Upper lobe of right lung (tissue), 1 donor: ENCODE results near the gene ST7L. TPM values are rescaled to one million over a fixed set of nuclear protein-coding genes. Genes with fewer than 3 reads are reported as not detected.

ENCODE experiments used
- ATAC-seq: fragments of 200-7000 bp; cut with Tn5 transposase; one replicate; pipeline ENCODE4 v1.9.1; 2020; ENCODE audit warnings: mild to moderate bottlenecking, moderate library complexity
- DNase-seq: peaks from one replicate; pipeline ENCODE4 v3.0.0-alpha.2; 2020
- H3K27ac ChIP-seq: fragments of 200-600 bp; one replicate; pipeline ENCODE4 v1.8.0; 2022
- H3K27me3 ChIP-seq: fragments of 200-600 bp; one replicate; pipeline ENCODE4 v1.8.0; 2022; ENCODE audit warnings: mild to moderate bottlenecking
- H3K36me3 ChIP-seq: fragments of 200-600 bp; one replicate; pipeline ENCODE4 v1.8.0; 2022
- H3K4me1 ChIP-seq: fragments of 200-600 bp; one replicate; pipeline ENCODE4 v1.8.0; 2022
- H3K4me3 ChIP-seq: fragments of 200-600 bp; one replicate; pipeline ENCODE4 v1.8.0; 2022; ENCODE audit warnings: mild to moderate bottlenecking
- H3K9me3 ChIP-seq: fragments of 200-600 bp; one replicate; pipeline ENCODE4 v1.8.0; 2022
- intact Hi-C: fragments of 100-400 bp; cut with DNase I; formaldehyde crosslinking; loops from one replicate; pipeline ENCODE4 v1.11.0; 2022
- total RNA-seq: library from RNA; stranded (reverse); fragmentation: NEBNext Ultra II Directional; extraction: Animal tissue kit (Norgen Biotek cat#: 25700); gene quantifications from one replicate; pipeline ENCODE4 v1.2.1, GENCODE V29; 2021
- TF ChIP-seq, protein P1 (sequence below): fragments of 200-600 bp; IDR thresholded peaks from one replicate; pipeline ENCODE4 v1.8.0; 2022; ENCODE audit warnings: antibody characterized with exemption
- donor health status: DM: no; HTN: yes; CAD: no; lungs with severe emphysema.

ST7L gene
- total RNA-seq, 1 donor from 2014 or later: 27.2 TPM

DNA sequence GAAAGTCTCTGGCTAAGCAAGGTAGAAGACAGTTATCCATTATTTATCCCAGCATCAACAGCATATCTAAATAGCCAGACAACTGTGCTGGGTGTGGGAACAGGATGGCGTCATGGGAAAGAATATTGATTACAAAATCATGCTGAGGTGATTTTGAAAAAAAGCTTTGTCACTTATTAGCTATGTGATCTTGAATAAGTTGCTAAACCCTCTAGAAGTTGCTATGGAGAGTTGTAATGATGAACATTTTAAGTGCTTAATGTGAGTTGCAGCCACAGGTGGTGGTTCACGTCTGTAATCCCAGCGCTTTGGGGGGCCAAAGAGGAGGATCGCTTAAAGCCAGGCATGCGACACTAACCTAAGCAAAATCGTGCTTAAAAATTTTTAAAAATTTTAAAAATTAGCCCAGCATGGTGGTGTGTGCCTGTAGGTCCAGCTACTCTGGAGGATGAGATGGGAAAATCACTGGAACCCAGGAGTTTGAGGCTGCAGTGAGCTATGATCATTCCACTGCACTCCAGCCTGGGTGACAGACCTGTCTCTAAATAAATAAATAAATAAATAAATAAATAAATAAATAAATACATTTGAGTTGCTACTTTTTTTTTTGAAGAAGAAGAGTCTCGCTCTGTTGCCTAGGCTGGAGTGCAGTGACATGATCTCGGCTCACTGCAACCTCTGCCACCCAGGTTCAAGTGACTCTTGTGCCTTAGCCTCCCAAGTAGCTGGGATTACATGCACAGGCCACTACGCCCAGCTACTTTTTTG is 76.6 kb downstream of the ST7L start:
- Histone ChIP-seq H3K9me3 (no peaks in the 10 kb centered on the region), H3K4me3 (no peak overlapping the region), H3K27ac (no peak overlapping the region), H3K4me1 (no peaks in the 10 kb centered on the region), H3K27me3 (no peaks in the 10 kb centered on the region), H3K36me3 (peaks cover 17% of the 10 kb centered on the region)
- intact Hi-C loops: no loop called here
- ATAC-seq (no peak), DNase-seq (no peak)
- TF ChIP-seq, protein P1, sequence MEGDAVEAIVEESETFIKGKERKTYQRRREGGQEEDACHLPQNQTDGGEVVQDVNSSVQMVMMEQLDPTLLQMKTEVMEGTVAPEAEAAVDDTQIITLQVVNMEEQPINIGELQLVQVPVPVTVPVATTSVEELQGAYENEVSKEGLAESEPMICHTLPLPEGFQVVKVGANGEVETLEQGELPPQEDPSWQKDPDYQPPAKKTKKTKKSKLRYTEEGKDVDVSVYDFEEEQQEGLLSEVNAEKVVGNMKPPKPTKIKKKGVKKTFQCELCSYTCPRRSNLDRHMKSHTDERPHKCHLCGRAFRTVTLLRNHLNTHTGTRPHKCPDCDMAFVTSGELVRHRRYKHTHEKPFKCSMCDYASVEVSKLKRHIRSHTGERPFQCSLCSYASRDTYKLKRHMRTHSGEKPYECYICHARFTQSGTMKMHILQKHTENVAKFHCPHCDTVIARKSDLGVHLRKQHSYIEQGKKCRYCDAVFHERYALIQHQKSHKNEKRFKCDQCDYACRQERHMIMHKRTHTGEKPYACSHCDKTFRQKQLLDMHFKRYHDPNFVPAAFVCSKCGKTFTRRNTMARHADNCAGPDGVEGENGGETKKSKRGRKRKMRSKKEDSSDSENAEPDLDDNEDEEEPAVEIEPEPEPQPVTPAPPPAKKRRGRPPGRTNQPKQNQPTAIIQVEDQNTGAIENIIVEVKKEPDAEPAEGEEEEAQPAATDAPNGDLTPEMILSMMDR: no peak

DNA sequence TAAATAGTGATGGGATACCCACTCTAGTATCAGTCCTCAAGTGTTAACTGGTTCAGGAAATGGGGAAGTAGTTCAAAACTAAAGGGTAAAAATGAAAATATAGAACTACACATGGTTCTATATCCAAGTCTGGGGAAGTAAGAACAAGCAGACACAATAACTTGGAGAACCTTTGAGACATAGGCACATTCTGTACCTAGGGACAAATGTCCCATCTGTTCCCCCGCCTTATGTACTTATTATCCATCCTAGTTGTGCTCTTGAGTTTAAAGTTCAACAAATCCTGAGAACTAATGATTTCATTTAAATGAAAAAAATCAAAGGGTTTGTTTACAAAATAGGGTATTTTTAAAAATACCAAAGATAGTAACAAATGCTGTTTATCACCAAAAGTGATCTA is 77.6 kb downstream of the ST7L start:
- H3K4me3 ChIP-seq: no peak overlapping the region
- DNase-seq: no peak
- H3K27ac ChIP-seq: no peak overlapping the region
- ATAC-seq: no peak
- H3K4me1 ChIP-seq: no peaks in the 10 kb centered on the region
- H3K36me3 ChIP-seq: peaks cover 16% of the 10 kb centered on the region
- intact Hi-C loops: no loop called here
- no peaks in the 10 kb centered on the region for H3K9me3 ChIP-seq
- H3K27me3 ChIP-seq: no peaks in the 10 kb centered on the region
- TF ChIP-seq, protein P1: no peak

DNA sequence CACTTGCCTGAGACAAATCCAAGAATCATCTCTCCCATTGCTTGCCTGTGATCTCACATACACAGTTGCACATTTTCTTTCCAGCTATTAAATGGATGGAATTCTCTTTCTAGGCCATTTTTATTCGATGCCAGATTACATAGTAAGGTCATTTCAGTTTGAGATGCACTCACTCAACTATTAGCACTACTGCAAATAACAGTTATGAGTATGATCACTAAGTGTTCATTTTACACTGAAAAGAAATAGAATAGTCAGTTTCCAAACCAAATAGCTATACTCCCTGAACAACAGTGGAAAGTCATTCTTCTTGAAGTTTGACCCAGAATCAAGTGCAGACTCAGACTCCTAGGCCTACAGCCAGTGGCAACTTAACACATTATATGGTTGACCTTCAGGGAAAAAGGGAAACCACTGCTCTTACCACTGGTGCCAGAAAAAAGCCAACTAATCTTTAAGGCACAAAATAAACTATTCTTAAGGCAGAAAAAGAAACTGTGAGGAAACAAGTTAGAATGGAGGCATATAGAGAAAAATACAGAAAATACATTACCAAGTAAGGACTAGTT is 78.6 kb downstream of the ST7L start:
- Histone ChIP-seq H3K36me3 (peaks cover 16% of the 10 kb centered on the region), H3K27me3 (no peaks in the 10 kb centered on the region), H3K9me3 (no peaks in the 10 kb centered on the region), H3K27ac (no peak overlapping the region), H3K4me1 (no peaks in the 10 kb centered on the region), H3K4me3 (no peak overlapping the region)
- no peak for DNase-seq
- no peak for ATAC-seq
- intact Hi-C loops: no loop called here
- TF ChIP-seq, protein P1: no peak

DNA sequence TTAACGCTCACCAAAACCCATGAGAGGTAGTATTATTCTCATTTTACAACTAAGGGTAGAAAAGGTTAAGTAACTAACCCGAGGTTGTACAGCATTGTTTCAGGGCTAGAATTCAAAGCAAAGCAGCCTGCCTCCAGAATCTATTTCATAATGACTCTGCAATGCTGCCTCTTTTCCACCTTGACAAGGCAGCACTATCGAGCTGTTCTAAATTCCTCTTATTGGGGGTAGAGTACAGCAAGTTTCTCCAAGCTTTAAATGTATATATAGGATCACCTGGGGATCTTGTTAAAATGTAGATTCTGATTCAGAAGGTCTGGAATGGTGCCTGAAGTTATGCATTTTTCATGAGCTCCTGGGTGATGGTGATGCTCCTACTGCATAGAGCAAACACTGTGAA is 80.1 kb downstream of the ST7L start:
- Histone ChIP-seq H3K27me3 (no peaks in the 10 kb centered on the region), H3K27ac (no peak overlapping the region)
- intact Hi-C loops: no loop called here

DNA sequence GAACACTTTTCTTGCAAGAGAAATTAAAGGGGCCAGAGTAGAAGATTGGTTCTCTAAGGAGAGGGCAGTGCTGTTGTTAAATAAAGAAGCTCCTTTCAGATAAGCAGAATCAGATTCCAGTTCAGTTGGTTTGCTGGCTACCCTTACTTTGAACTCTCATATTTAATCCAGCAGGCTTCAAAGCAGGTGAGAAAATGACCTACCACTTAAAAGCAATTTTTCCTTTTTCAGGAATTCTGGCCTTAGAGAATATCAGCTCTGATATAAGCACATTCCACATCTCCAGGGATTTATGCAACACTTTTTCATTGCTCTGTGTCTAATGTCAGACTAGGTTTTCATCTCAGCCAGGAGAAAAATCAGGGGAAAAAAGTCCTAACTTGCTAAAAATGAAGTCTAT is 81.5 kb downstream of the ST7L start:
- Histone ChIP-seq H3K27me3 (no peaks in the 10 kb centered on the region), H3K4me3 (no peak overlapping the region), H3K9me3 (no peaks in the 10 kb centered on the region), H3K36me3 (peaks cover 16% of the 10 kb centered on the region), H3K27ac (no peak overlapping the region), H3K4me1 (no peaks in the 10 kb centered on the region)
- TF ChIP-seq, protein P1: no peak
- no peak for ATAC-seq
- DNase-seq: no peak
- intact Hi-C loops: no loop called here

More for the DNA sequence above, 80.1 kb downstream of the ST7L start:
- ATAC-seq (no peak), DNase-seq (no peak)
- H3K4me3 ChIP-seq: no peak overlapping the region
- TF ChIP-seq, protein P1: no peak
- peaks cover 16% of the 10 kb centered on the region for H3K36me3 ChIP-seq
- H3K9me3 ChIP-seq: no peaks in the 10 kb centered on the region
- H3K4me1 ChIP-seq: no peaks in the 10 kb centered on the region
